GM12873 (cell line): Measurements from ENCODE around the gene MYRF.

Source experiments
- CTCF ChIP-seq: IDR thresholded peaks from 2 replicates; pipeline ENCODE4 v1.5.1; 2012; ENCODE audit warnings: low read depth, mild to moderate bottlenecking, moderate library complexity, low read length, control low read depth; ENCODE audit not compliant: insufficient read depth; ENCODE audit errors: missing control alignments

Gene MYRF

DNA sequence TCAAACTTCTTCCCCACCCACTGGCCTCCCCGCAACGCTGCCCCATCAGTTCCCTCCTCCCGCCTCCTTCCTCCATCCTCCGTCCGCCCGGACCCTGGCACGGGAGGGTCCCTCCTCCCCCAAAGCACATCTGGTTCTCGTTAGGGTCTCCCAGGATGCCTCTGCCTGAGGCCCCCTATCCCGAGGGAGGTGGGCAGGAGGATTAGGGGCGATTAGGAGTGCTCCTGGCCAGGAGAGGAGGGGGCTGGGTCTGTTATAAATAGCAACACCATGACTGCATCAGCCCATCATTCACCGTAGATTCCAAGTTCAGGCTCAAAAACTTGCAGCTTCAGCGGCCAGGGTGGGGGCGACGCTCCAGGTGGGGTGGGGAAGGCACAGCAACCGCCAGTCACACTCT, 10.4 kb downstream of the MYRF start:
- TF ChIP-seq CTCF = no peak

DNA sequence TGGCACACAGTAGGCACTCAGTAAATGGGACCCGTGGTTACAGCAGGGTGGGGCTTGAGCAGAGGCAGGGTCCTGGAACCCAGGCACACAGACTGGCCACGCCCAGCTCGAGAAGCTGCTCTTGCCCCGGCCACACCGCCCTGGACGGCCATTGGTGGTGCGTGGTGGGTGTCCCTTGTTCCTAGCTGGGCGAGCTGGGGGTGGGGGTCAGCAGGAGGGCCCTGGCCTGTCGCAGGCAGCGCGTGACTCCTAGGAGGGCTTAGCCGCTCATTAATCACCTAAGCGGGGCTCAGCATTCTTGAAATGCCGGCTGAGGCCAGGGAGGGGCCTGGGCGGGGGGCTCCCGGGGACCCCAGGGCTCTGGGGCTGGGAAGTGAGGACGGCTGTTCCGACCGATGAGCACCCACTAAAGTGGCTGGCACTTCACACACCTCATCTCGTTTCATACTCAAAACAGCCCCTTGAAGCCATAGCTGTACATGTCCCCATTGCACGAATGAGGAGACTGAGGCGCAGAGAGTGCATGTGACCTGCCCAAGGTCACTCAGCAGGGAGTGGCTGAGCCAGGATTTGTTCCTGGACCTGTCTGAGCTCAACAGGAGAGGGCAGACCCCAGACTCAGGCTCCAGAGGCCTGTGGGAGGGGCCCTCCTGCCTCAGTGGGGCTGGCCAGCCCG, 11.6 kb downstream of the MYRF start:
- no peak for TF ChIP-seq CTCF

DNA sequence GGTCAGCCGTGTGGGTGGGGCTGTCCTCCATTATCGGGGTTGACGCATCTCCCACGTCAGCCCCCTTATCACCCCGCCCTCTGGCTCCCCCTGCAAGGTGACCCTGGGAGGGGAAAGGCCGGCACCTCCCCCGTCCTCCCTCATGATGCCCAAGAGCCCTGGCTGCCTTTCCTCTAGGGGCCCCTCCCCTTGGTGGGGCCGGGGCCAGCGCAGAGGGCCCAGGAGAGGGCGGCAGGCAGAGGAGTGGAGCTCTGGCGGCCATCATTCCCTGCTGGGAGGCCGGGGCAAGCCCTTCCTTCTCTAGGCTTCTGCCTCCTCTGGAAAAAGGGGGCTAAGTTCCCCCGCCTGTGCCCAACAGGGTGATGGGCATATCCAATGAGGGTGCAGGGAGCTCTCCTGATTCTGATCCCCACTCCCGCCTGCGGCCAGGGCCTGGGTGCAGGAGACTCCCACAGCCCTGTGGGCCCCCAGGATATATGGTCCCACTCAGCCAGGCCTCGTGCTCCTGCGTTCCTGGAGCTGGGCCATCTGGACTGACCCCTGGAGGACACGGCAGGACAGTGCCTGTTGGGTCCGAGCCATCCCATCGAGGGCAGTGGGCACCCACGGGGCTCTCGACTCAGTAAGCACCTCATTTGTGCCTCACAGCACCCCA, 12.3 kb downstream of the MYRF start:
- TF ChIP-seq CTCF = no peak

DNA sequence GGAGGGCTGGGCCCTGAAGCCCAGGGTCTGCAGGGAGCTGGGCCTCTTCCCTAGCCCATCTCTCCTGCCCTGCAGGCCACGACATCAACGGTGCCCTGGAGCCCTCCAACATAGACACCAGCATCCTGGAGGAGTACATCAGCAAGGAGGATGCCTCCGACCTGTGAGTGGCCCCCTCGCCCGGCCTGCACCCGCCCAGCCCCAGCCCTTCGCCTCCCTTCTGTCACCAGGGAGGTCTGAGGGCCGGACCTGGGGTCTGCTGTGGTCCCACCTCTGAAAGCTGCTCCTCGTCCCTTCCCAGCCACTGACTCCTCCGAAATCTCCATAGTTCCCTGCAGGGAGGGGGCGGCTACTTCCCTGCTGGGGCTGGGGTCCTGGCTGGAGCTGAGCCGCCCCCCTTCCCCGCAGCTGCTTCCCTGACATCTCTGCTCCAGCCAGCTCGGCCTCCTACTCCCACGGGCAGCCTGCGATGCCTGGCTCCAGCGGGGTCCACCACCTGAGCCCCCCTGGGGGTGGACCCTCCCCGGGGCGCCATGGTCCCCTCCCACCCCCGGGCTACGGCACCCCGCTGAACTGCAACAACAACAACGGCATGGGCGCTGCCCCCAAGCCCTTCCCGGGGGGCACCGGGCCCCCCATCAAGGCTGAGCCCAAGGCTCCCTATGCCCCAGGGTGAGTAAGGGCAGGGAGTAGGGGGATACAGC, 13.3 kb downstream of the MYRF start:
- no peak for TF ChIP-seq CTCF

- no peak for TF ChIP-seq CTCF
Measured at GRCh38 chr11:61766353-61766841, 14.0 kb downstream of the MYRF start.

DNA sequence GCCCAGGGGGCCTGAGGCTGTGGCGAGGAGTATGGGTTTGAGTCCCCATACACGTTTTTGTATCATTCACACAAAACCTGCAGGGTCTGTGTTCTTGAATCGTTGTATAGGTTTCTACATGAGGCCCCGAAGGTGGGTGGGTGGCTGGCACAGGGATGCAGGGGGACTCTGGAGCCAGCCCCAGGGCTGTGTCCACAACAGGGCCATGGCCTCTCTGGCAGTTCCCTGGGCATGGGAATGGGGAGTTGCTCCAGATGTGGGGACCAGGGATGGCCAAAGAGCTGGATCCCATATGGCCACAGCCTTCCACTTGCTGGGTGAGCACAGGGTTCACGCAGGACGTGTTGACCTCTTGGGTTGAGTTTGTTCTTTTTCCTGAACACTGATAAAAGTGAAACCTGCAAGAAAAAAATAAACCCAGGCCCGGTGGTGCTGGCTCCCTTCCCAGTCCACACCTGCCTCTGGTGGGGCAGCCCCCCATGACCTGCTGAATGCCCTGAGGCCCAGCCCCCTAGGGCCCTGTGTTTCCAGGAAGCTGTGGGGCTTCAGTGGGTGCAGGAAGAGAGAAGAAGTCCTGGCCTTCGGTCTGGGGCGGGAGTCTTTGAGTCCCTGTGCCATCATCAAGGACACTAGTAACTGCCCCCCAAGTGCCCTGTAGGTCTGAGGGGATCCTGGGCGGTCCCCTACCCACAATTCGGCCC, 16.1 kb downstream of the MYRF start:
- TF ChIP-seq CTCF = no peak
